ENCODE results near the gene MFSD6. TPM values are rescaled to one million over a fixed set of nuclear protein-coding genes. Genes with fewer than 3 reads are reported as not detected.

Gene MFSD6
- total RNA-seq, 2 donors from 2014 or later: 1.2 to 3.2 TPM

DNA sequence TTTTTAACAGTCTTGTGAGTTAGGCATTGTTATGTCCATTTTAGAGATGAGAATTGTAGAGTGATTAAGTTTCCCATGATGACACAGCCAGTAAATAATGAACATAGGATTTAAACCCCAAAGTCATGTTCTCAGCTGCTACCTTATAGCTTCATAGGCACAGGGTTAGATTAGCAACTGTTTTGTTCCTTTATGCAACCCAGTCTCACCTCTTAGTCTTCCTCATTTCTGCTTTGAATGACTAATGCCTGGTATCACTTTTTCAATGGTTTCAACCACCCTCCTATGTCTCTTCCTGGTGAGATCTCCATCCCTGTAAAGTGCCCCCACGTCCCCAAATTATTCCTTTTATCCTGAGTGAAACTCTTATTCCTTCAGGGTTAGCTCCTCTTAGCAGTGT is 44.3 kb downstream of the MFSD6 start:
- Histone ChIP-seq H3K27ac (ENCODE audit: low read depth, low read length) (no peak overlapping the region), H3K4me3 (ENCODE audit: low read length) (no peak overlapping the region), H3K9ac (ENCODE audit: extremely low read depth, low read length, poor library complexity, severe bottlenecking) (no peak overlapping the region), H3K27me3 (ENCODE audit: control insufficient read depth, insufficient read depth, low read length, poor library complexity, severe bottlenecking) (no peaks in the 10 kb centered on the region), H3K4me1 (ENCODE audit: control insufficient read depth, insufficient read depth, low read length) (no peaks in the 10 kb centered on the region), H3K36me3 (ENCODE audit: control insufficient read depth, insufficient read depth, low read length) (no peaks in the 10 kb centered on the region), H3K9me3 (ENCODE audit: control insufficient read depth, low read length) (no peaks in the 10 kb centered on the region)
- WGBS, 2 experiments (ENCODE audit: insufficient coverage in 1 of 2, insufficient read length in 1 of 2): 86% methylated on average over 1 of the region's 1 CpG; no CpG with 5 or more reads in 1 of the 2 experiments
- Mint-ChIP-seq H3K27ac (no peak overlapping the region), H3K9me3 (no peaks in the 10 kb centered on the region), H3K27me3 (ENCODE audit: insufficient read depth) (no peaks in the 10 kb centered on the region), H3K4me1 (no peaks in the 10 kb centered on the region), H3K4me3 (no peak overlapping the region), H3K36me3 (ENCODE audit: low read depth) (no peaks in the 10 kb centered on the region)
- no peak for DNase-seq
- TF ChIP-seq, protein P1, sequence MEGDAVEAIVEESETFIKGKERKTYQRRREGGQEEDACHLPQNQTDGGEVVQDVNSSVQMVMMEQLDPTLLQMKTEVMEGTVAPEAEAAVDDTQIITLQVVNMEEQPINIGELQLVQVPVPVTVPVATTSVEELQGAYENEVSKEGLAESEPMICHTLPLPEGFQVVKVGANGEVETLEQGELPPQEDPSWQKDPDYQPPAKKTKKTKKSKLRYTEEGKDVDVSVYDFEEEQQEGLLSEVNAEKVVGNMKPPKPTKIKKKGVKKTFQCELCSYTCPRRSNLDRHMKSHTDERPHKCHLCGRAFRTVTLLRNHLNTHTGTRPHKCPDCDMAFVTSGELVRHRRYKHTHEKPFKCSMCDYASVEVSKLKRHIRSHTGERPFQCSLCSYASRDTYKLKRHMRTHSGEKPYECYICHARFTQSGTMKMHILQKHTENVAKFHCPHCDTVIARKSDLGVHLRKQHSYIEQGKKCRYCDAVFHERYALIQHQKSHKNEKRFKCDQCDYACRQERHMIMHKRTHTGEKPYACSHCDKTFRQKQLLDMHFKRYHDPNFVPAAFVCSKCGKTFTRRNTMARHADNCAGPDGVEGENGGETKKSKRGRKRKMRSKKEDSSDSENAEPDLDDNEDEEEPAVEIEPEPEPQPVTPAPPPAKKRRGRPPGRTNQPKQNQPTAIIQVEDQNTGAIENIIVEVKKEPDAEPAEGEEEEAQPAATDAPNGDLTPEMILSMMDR (conservative IDR thresholded peaks at IDR 0.05): no peak

DNA sequence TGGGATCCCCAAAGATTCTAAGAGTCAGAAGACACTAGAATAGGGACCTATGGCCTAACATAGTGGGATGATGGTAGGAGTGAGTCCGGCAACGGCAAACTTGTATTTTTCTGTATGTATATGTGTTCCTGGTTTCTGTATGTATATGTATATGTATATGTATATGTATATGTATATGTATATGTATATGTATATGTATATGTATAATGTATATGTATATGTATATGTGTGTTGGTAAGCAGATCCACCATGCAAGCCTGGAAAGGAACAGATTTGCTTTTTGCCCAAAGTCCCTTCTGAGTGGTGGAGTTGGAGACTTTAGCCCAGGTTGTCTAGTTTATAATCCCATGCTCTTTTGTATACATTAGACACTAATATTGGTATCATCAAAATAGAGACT is 46.6 kb downstream of the MFSD6 start:
- H3K4me3 ChIP-seq (ENCODE audit: low read length): no peak overlapping the region
- H3K27ac Mint-ChIP-seq: no peak overlapping the region
- no peak overlapping the region for H3K27ac ChIP-seq (ENCODE audit: low read depth, low read length)
- no peaks in the 10 kb centered on the region for H3K36me3 Mint-ChIP-seq (ENCODE audit: low read depth)
- no peak overlapping the region for H3K9ac ChIP-seq (ENCODE audit: extremely low read depth, low read length, poor library complexity, severe bottlenecking)
- WGBS, 2 experiments (ENCODE audit: insufficient coverage in 1 of 2, insufficient read length in 1 of 2): 100% methylated on average over 2 of the region's 2 CpGs; no CpG with 5 or more reads in 1 of the 2 experiments
- TF ChIP-seq, protein P1 (conservative IDR thresholded peaks at IDR 0.05): no peak
- H3K36me3 ChIP-seq (ENCODE audit: control insufficient read depth, insufficient read depth, low read length): no peaks in the 10 kb centered on the region
- H3K9me3 ChIP-seq (ENCODE audit: control insufficient read depth, low read length): no peaks in the 10 kb centered on the region
- H3K27me3 ChIP-seq (ENCODE audit: control insufficient read depth, insufficient read depth, low read length, poor library complexity, severe bottlenecking): no peaks in the 10 kb centered on the region
- H3K9me3 Mint-ChIP-seq: no peaks in the 10 kb centered on the region
- H3K4me3 Mint-ChIP-seq: no peak overlapping the region
- no peak for DNase-seq
- no peaks in the 10 kb centered on the region for H3K27me3 Mint-ChIP-seq (ENCODE audit: insufficient read depth)
- no peaks in the 10 kb centered on the region for H3K4me1 Mint-ChIP-seq
- no peaks in the 10 kb centered on the region for H3K4me1 ChIP-seq (ENCODE audit: control insufficient read depth, insufficient read depth, low read length)

DNA sequence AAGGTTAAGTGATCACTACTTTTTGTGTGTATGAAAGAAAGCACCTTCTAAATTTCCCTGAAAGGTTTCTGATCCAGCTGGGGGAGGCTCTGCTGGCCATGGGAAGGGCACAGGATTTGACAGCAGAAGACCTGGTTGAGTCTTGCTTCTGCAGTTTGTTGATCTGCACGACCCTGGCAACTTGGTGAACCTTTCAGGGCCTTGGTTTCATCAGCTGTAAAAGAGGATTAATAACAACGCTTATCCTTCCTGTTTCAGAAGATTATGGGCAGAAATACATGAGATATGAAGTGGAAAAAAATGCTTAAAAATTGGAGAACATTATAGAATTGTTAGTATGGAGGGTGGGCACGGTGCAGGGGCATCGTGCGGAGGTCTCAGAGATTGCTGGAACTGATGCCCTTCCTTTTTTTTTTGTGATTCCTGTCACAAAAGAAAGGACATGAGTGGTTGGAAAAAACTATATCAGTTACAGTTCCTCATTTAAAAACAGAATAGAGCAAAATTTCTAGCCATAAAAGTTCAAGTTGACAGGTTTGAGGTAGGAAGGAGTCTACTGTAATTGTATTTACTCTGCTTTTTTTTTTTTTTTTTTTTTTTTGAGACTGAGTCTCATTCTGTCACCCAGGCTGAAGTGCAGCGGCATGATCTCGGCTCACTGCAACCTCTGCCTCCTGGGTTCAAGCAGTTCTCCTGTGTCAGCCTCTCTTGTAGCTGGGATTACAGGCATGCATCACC is 47.4 kb downstream of the MFSD6 start:
- Mint-ChIP-seq H3K27ac (no peak overlapping the region), H3K9me3 (no peaks in the 10 kb centered on the region)

More for the DNA sequence above, 47.4 kb downstream of the MFSD6 start:
- TF ChIP-seq, protein P1 (conservative IDR thresholded peaks at IDR 0.05): no peak
- H3K9me3 ChIP-seq (ENCODE audit: control insufficient read depth, low read length): no peaks in the 10 kb centered on the region
- H3K27me3 ChIP-seq (ENCODE audit: control insufficient read depth, insufficient read depth, low read length, poor library complexity, severe bottlenecking): no peaks in the 10 kb centered on the region
- no peak overlapping the region for H3K4me3 ChIP-seq (ENCODE audit: low read length)
- no peak overlapping the region for H3K27ac ChIP-seq (ENCODE audit: low read depth, low read length)
- H3K36me3 ChIP-seq (ENCODE audit: control insufficient read depth, insufficient read depth, low read length): no peaks in the 10 kb centered on the region
- H3K4me1 Mint-ChIP-seq: no peaks in the 10 kb centered on the region
- H3K9ac ChIP-seq (ENCODE audit: extremely low read depth, low read length, poor library complexity, severe bottlenecking): no peak overlapping the region
- 83 to 93% methylated on average over 5 to 7 of the region's 7 CpGs for WGBS, 2 experiments (ENCODE audit: insufficient coverage in 1 of 2, insufficient read length in 1 of 2)
- H3K27me3 Mint-ChIP-seq (ENCODE audit: insufficient read depth): no peaks in the 10 kb centered on the region
- H3K36me3 Mint-ChIP-seq (ENCODE audit: low read depth): no peaks in the 10 kb centered on the region
- no peak for DNase-seq
- H3K4me3 Mint-ChIP-seq: no peak overlapping the region
- no peaks in the 10 kb centered on the region for H3K4me1 ChIP-seq (ENCODE audit: control insufficient read depth, insufficient read depth, low read length)
